GM21576 (cell line): ENCODE data around the gene TSPOAP1.

Source experiments
- ATAC-seq: cut with Tn5 transposase; IDR thresholded peaks from one replicate; pipeline ENCODE4 v1.9.1; 2021; ENCODE audit warnings: mild to moderate bottlenecking, moderate library complexity; ENCODE audit not compliant: unreplicated experiment

Gene TSPOAP1

GRCh38 chr17:58279016-58279711, 49.4 kb downstream of the TSPOAP1 start:
- ATAC-seq: no peak

GRCh38 chr17:58278661-58279015, 50.0 kb downstream of the TSPOAP1 start:
- no peak for ATAC-seq

GRCh38 chr17:58277802-58278595, 50.6 kb downstream of the TSPOAP1 start:
- ATAC-seq: no peak

- ATAC-seq: no peak
Measured at GRCh38 chr17:58277107-58277801, 51.3 kb downstream of the TSPOAP1 start.

- no peak for ATAC-seq
Measured at GRCh38 chr17:58276423-58276822, 52.2 kb downstream of the TSPOAP1 start.

GRCh38 chr17:58275417-58275816, 53.2 kb downstream of the TSPOAP1 start:
- ATAC-seq: no peak

- ATAC-seq: no peak
Measured at GRCh38 chr17:58273453-58274104, 55.0 kb downstream of the TSPOAP1 start.

GRCh38 chr17:58272367-58273280, 56.0 kb downstream of the TSPOAP1 start:
- ATAC-seq: no peak

- no peak for ATAC-seq
Measured at GRCh38 chr17:58271216-58271931, 57.2 kb downstream of the TSPOAP1 start.

- no peak for ATAC-seq
Measured at GRCh38 chr17:58270476-58271215, 57.9 kb downstream of the TSPOAP1 start.

- no peak for ATAC-seq
Measured at GRCh38 chr17:58269557-58270291, 58.9 kb downstream of the TSPOAP1 start.

GRCh38 chr17:58268774-58269556, 59.6 kb downstream of the TSPOAP1 start:
- no peak for ATAC-seq

GRCh38 chr17:58268326-58268725, 60.3 kb downstream of the TSPOAP1 start:
- no peak for ATAC-seq

- ATAC-seq: no peak
Measured at GRCh38 chr17:58267347-58268324, 61.0 kb downstream of the TSPOAP1 start.

GRCh38 chr17:58265902-58266875, 62.4 kb downstream of the TSPOAP1 start:
- no peak for ATAC-seq
